Measurements from ENCODE around the gene EPB41L3.

DNA sequence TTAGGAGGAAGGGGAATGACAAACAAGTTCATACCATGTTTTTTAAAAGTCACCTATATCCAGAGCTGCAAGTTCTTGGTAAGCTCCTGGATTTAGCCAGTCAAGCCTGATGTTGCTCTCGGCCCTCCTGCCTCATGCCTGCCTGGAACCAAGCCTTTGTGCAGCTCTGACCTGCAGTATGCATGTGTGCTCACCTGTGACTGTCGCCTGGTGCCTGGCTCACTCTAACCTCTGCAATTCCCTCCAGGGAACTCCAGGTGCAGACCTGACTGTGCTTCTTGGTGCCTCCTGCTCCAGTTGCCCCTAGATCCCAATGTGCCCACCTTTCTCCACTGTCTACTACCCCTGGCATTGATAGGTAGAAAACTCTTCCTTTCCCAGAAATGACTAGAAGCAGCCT, 163.2 kb downstream of the EPB41L3 start:
- TF ChIP-seq, protein P1, sequence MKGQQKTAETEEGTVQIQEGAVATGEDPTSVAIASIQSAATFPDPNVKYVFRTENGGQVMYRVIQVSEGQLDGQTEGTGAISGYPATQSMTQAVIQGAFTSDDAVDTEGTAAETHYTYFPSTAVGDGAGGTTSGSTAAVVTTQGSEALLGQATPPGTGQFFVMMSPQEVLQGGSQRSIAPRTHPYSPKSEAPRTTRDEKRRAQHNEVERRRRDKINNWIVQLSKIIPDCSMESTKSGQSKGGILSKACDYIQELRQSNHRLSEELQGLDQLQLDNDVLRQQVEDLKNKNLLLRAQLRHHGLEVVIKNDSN (CRISPR knock-in tag; IDR thresholded peaks at IDR 0.05), result no peak
- TF ChIP-seq NR2C2 (CRISPR knock-in tag; IDR thresholded peaks at IDR 0.05) (no peak), JUN (CRISPR knock-in tag; IDR thresholded peaks at IDR 0.05) (no peak)
- TF ChIP-seq, protein P2, sequence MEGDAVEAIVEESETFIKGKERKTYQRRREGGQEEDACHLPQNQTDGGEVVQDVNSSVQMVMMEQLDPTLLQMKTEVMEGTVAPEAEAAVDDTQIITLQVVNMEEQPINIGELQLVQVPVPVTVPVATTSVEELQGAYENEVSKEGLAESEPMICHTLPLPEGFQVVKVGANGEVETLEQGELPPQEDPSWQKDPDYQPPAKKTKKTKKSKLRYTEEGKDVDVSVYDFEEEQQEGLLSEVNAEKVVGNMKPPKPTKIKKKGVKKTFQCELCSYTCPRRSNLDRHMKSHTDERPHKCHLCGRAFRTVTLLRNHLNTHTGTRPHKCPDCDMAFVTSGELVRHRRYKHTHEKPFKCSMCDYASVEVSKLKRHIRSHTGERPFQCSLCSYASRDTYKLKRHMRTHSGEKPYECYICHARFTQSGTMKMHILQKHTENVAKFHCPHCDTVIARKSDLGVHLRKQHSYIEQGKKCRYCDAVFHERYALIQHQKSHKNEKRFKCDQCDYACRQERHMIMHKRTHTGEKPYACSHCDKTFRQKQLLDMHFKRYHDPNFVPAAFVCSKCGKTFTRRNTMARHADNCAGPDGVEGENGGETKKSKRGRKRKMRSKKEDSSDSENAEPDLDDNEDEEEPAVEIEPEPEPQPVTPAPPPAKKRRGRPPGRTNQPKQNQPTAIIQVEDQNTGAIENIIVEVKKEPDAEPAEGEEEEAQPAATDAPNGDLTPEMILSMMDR (IDR thresholded peaks at IDR 0.05), result no peak
